Fibroblast of skin of right quadriceps (primary cell): ENCODE data around the gene NDE1.
"Not testable (repeated sequence)": the region's sequence is repeated elsewhere in the genome, so short reads cannot be mapped to it uniquely, and the experiment has no call there.

Source experiments
- DNase-seq: peaks from one replicate; pipeline ENCODE4 v3.0.0-alpha.2; 2013

Gene NDE1

GRCh38 chr16:15621456-15621855 lies 28.6 kb upstream of the NDE1 start:
- DNase-seq, result no peak

- no peak for DNase-seq
Observed at GRCh38 chr16:15621889-15622288, 28.2 kb upstream of the NDE1 start.

- no peak for DNase-seq
Observed at GRCh38 chr16:15631730-15632409, 18.2 kb upstream of the NDE1 start.

GRCh38 chr16:15635926-15636325 lies 14.1 kb upstream of the NDE1 start:
- DNase-seq, result no peak

- DNase-seq, result no peak
Observed at GRCh38 chr16:15636392-15636873, 13.6 kb upstream of the NDE1 start.

GRCh38 chr16:15639061-15639568 lies 10.9 kb upstream of the NDE1 start:
- no peak for DNase-seq

GRCh38 chr16:15640966-15641365 lies 9.1 kb upstream of the NDE1 start:
- no peak for DNase-seq

- no peak for DNase-seq
Observed at GRCh38 chr16:15641753-15642556, 8.1 kb upstream of the NDE1 start.

GRCh38 chr16:15642557-15643047 lies 7.4 kb upstream of the NDE1 start:
- DNase-seq, result peak; percentile 43

- peak; percentile 96 for DNase-seq
Observed at GRCh38 chr16:15643048-15643945, 6.7 kb upstream of the NDE1 start, which contains the start of gene MARF1. Gene MARF1, minus strand, starts transcription at chr16:15643154. Its CDS starts 3,921 bp downstream, at chr16:15639233.

GRCh38 chr16:15643946-15644250 lies 6.1 kb upstream of the NDE1 start:
- DNase-seq, result no peak

- DNase-seq, result peak; percentile 71
Observed at GRCh38 chr16:15644267-15644961, 5.6 kb upstream of the NDE1 start.

GRCh38 chr16:15644962-15645465 lies 5.0 kb upstream of the NDE1 start:
- DNase-seq, result peak; percentile 91

GRCh38 chr16:15646557-15647293 lies 3.3 kb upstream of the NDE1 start:
- DNase-seq, result not testable (repeated sequence)

- DNase-seq, result no peak
Observed at GRCh38 chr16:15647294-15648014, 2.6 kb upstream of the NDE1 start.

GRCh38 chr16:15648135-15648730 lies 1.8 kb upstream of the NDE1 start:
- DNase-seq, result no peak

- DNase-seq, result not testable (repeated sequence)
Observed at GRCh38 chr16:15649311-15649710, 734 bp upstream of the NDE1 start.

GRCh38 chr16:15649727-15650018 lies 372 bp upstream of the NDE1 start:
- DNase-seq, result no peak

GRCh38 chr16:15650698-15651171 lies 690 bp downstream of the NDE1 start:
- no peak for DNase-seq
